ENCODE measurements around the gene GATA2.

GATA2 gene

DNA sequence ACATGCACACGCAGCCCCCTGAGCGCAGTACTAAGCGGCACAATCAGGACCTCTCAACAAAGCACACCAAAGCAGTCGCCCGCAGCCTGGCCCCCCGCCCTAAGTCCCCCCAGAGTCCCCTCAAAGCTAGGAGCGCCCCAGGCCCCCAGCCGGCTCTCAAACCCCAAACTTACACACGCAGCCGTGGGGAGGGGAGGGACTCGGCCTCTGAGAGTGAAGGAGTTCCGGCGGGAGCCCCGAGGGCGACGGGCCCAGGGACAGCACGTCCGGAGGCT lies 5.5 kb downstream of the GATA2 start:
- DNase-seq, result no peak

DNA sequence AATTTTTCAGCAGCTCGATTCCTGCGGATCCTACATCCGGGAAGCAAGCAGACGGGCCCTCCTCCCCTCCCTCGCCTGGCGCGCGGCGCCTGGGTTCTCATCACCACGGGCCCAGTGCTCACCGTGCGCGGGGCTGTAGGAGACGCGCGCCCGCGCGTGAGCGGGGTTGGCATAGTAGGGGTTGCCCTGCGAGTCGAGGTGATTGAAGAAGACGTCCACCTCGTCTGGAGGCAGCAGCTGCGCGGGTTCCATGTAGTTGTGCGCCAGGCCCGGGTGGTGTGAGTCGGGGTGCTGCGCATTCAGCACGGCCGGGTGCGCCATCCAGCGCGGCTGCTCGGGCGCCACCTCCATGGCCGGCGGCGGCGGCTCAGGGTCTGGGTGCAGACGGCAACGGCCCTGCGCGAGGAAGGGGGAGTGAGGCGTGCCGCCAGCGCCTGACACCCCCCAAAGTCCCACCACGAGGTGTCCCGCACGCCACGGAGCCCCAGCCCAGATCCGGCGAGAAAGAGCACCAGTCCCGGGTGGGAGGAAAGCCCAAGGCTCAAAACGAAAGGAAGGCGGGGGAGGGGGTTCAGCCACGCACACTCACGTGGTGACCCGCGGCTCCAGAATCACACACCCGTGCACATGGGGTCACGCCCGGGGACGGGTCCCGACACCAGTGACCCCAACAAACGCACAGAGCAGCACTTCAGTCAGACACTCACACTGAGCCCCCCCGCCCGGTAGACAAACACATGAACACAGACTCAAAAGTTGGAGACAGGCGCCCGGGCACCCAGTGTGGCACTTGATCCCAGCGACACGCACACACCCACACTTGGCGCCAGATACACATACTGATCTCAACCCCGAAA lies 6.1 kb downstream of the GATA2 start:
- peak; percentile 34 for DNase-seq

DNA sequence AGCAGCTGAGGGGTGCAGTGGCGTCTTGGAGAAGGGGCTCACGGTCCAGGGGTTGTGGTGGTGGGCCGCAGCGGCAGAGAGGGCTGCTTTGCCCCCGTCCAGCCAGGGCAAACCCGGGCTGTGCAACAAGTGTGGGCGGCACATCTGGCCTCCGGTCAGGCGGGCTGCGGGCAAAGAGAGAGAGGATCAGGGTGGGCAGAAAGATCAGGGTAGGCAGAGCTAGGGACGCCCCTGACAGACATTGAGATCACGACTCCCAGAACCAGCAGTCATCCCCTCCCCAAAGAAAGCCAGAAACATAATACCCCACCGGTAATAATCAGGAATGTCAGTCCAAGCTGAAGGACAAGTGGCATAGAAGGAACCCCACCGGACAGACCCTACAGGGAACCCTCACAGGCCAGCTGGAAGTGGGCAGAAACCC lies 6.8 kb downstream of the GATA2 start:
- DNase-seq, result no peak

DNA sequence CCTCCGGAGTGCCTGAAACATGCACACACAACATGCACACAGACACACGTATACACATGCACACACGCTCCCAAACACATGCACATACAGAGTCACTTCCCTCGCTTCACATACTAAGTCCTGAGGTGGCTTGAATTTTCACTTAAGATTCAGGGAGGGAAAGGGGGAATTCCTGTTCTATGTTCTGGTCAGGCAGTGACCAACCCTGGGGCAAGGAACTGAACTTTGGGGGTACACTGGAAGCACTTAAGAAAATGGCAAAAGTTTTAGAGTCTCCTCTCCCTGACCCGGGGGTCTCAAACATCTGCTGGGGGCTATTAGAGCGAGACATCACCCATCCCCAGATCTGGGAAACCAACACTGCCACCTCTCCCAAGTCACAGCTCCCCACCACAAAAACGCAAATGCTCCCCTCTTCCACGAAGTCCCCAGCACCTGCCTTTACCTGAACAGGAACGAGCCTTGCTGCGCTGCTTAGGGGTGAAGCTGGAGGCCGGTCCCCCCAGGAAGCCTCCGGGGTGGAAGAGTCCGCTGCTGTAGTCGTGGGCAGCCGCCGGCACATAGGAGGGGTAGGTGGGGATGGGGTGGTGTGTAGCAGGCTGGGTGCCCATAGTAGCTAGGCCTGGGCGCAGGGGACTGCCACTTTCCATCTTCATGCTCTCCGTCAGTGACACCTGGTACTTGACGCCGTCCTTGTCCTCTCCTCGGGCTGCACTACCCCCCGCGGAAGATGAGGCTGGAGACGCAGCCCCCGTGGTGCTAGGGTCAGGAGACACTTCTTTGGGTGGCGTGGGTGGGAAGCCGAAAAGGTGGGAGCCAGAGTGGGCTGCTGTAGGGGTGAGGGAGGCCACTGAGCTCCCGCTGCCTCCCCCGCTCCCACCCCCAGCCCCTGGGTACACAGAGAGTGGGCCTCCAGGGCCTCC lies 7.5 kb downstream of the GATA2 start:
- DNase-seq, result no peak

DNA sequence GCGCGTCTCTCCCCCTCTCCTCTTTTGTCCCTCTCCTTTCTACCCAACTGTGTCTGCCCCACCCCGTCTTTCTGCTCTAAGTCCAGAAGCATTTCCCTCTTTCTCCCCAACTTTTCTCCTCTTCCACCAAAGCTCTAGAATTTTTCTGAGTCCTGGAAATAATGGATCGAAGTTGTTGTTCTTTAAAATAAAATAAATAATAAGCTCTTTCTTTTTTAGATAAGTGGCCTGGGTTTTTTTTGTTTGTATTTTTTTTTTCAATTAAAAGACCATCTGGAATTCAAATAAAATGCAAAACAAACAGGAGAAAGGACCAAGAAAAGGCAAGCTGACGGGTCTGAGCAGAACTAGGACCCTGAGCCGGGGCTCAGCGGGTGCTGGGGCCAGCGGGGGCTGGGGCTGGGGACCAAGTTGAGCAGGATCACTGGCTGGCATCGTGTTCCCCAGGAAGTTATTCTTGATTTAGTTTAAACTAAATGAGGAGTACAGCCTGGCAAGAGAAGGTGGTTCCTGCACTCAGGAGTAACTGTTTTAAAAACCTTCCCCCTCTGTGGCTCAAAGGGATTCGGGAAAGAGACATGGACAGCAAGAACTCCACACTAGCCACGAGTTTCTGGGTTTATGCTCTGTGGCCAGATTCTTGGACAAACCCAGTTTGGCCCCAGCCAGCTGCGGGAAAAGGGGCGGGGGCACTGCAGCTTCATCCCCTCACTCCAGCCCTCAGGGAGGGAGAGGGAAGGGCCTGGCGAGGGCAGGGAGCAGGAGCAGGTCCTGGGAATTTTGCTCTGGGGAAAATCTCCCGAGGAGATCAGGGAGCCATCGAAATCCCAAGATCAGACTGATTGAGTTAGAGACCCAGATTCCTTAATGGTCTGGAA lies 8.4 kb downstream of the GATA2 start:
- no peak for DNase-seq

DNA sequence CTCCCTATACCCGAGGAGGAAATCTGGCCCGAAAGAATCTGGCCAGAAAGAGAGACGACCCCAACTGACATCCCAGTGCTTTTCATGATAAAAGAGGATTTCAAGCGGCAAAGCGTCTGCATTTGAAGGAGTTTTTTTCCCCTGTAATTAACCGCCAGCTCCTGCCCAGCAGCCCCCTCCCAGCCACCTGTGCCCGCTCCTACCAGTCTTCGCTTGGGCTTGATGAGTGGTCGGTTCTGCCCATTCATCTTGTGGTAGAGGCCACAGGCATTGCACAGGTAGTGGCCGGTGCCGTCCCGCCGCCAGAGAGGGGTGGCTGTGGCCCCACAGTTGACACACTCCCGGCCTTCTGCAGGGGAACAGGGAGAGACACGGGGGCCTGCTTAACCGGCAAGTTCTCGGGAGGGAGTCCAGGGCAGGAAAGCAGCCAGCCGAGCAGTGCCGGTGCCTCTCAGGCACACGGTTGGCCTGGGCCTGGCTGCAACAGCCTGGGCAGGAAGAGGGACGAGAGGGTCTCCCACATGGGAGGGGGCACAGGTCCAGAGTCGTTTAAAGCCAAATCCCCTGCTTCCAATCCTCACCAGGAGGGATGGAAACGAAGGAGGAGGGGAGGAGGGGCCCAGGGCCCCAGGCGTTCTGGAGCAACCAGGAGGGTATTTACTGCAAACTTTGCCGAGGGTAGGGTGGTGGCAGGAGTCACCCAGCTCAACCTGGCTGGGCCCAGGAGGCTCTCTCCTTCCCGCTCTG lies 9.2 kb downstream of the GATA2 start:
- DNase-seq, result no peak

DNA sequence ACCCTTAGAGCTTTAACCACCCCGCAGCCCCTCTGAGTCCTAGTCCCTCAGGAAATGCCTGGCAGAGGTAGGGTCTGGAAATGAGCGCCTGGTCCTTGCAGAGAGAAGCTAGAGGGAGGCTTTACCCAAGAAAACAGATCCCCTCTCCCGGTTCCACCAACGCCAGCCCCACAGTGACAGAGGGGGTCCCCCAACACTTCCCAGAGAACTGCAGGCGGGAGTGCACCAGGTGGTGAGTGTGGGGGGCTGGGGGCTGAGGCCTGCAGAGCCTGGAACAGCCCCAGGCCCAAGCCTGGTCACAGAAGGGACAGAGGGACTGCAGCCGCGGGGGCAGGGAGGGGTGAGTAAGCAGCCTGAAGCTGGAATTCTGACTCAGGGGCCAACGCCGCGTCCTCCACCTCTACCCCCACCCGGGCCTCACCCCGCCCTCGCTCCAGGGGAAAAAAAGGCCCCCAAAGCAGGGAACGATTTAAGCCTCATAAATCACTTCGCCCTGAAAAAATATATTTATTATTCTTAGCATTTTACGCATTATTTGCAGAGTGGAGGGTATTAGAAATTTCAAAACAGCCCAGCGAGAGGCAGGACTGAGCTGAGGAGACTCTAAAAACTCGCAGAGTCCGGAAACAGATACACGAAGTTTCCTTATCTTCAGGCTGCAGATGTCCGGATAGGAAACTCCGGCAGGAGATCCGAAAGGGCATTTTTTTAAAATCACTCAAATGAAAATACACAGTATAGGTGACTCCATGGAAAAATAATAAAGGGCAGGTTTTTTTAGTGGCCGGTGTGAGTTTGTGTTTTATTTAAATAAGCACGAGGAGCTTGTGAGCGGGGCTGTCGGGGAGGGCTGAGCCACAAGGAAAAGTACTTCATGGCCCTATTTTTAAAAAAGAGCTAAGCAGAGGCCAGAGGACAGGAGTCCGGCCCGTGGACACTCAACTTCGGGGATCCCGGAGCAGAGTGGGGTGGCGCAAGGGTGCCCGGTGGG lies 10.0 kb downstream of the GATA2 start:
- DNase-seq, result peak; percentile 83

DNA sequence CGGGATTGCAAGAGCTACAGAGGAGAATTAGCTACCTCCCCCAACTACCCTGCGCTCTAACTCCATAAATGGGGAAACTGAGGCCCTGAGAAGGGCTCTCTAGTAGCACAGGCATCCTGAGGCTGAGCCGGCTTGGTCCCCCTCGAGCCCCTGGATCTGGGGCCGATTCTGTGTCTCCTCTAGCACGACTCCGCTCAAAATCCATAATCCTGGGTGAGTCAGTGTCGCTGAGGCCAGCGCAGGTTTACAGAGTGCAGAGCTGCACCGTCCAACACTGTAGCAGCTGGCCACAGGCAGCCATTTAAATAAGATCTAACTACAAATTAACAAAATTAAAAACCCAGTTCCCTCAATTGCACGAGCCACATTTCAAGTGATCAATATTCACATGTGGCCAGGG lies 10.8 kb downstream of the GATA2 start:
- no peak for DNase-seq

DNA sequence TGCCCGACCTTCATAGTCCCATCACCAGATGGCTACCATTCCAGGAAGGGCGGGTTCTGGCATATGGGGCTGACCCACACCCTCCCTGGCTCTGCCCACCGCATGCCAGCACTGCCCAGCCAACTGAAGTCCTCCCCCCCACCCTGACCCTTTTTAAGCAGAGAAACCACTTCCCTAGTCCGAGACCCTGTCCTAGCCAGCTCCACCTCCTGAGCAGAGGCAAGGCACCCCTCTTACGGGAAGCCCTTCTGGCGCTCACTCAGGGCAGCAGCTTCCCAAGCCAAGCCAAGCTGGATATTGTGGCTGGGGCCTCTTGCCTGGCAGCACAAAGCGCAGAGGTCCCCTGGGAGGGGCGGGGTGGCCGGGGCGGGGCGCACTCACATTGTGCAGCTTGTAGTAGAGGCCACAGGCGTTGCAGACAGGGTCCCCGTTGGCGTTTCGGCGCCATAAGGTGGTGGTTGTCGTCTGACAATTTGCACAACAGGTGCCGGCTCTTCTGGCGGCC lies 11.5 kb downstream of the GATA2 start:
- DNase-seq, result no peak

DNA sequence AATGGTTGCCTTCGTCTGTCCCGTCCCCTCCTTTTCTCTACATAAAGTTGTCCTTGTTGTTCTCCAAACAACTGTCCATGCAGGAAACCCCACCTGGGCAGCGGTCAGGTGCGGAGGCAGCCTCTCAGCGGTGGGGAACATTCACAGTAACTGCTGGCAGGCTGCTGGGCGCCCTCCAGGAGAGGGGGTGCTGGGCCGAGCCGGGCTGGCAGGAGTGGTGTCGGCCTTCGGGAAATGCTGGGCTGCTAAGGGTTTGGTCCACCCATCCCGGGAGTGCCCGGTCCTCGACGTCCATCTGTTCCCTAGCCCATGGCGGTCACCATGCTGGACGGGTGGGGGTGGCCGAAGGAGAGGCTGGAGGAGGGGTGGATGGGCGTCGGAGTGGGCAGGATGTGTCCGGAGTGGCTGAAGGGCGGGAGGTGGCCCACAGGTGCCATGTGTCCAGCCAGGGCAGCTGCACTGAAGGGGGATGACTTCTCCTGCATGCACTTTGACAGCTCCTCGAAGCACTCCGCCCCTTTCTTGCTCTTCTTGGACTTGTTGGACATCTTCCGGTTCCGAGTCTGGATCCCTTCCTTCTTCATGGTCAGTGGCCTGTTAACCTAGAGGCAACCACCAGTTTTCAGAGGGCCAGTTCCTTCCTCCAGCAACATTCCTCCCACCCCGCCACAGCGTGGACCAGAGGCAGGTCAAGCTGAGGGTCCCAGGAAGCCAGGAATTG lies 12.1 kb downstream of the GATA2 start:
- no peak for DNase-seq

DNA sequence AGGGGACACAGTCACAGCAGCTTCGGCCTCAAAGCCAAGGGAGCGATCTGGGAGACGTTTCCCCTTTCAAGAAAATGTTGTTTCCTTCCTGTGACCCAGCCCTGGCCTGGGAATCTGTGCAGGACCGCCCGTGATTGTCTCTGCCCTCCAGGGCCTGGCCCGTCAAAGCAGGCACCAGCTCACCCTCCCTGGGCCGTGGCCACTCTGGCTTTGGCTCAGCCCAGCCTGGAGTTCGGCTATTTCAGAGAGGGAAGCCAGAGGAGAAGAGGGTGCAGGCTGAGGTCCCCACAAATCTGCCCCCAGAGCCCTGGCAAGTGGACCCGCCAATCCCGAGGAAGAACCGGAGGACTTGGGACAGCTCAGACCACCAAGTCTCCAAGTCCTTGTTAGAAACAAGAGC lies 12.7 kb downstream of the GATA2 start:
- no peak for DNase-seq

DNA sequence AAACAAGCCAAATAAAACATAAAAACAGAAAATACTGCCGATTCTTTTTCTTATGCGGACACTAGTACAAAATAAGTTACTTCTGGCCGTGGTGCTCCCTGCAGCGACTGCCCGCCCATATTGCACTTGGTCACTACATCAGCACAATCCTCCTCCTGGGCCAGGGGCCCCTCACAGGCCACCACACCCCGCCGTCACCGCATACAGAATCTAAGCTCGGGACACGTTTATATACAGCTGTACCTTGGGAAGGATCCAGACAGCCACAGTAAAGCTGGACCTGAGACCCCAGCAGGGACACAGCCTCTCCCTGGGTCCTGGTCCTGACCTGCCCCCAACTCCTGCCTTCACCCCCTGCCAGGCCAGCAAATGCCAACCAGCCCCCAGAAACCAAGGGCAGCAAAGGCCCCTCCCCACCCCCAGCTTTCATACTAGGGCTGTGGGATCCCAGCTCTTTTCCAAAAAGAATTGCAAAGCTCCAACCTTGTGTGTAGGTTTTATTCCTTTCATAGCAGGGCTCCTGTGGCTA lies 13.4 kb downstream of the GATA2 start:
- no peak for DNase-seq

DNA sequence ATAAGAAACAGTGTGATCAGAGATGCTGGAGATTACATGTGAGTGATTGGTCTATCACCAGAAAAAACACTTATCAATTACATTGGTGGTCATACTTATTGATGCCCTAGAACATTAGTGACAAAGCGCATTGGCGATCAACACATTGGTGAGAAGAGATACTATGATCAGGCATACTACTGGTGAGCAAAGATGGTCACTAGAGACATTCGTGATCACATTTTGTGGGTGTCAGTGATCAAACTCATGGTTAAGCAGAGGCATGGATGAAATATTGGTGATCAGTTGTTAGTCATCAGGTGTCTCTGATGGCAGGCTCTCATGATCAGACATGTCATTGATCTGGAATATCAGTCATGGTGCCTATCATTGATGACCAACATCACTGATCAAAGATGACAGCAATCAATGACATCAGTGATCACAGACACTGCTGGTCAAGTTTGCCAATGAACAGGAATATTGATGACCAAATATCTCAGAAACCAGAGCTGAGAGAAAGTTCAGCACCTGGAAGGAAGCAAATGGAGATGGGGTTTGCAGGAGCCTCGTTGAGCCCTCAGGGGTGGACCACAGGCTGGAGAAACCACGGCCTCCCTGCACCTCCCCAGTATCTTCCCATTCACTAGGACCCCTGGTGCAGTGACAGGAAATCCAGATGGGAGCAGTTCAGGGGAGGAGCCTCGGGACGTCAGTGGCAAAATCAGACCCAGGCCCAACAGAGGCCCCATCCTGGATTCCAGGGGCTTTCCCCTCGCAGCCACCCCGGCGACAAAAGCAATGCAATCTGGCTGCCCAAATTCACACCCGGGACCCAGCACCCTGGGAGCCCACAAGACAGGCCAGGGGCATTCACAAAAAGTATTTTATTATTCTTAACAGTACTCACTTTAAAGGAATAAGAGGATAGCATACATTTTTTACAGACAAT lies 14.2 kb downstream of the GATA2 start:
- no peak for DNase-seq

DNA sequence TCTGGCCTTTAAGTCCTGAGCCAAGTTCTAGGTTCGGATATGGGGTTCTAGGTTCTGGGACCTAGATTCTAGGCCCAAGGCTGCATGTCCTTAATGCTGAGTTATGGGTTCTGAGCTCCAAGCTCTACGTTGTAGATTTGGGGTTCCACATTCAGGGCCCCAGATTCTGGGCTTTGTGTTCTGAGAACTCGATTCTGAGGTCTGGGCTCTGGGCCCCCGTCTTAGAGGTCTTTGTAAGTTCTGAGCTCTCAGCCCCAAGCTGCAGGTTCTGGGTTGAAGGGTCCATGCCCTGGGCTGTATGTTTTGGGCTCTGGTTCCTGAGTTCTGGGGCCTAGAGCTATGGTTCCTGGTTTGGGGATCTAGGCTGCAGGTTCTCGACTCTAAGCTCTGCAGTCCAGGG lies 16.3 kb downstream of the GATA2 start:
- no peak for DNase-seq

DNA sequence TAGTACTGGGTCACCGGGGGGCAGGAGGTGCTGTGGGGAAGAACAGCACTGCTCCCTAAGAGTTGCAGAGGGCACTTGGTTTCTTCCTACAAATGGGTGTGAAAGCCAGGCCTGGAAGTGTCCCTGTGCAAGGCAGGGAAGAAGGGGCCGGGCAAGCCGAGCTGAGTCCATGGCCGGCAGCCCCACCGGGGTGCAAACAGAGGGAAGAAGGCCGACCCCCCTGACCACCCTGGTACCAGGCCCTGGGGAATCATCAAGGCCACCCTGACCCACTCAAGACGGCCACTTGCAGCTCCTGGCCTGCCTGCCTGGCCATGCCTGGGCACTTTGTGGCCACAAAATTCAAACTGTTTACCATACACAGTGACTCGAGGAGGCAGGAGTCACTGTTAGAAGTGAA lies 17.6 kb downstream of the GATA2 start:
- DNase-seq, result no peak

DNA sequence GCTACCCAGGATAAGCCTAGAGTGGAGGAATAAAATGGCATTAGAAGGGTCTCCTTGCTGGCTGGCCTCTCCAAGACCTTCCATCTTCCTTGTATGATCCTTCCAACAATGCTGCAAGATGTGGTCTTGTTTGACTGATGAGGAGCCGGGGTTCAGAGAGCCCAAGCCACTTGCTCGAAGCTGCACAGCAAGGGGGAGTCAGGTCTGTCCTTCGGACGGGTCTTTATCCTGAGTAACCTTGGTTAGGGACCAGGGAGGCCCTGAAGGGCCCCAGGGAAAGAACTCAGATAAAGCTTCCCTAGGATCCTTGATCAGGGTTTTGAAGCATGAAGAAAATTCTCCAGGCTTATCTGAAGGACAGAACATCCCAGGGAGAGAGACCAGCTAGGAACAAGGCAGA lies 19.3 kb downstream of the GATA2 start:
- DNase-seq, result no peak

DNA sequence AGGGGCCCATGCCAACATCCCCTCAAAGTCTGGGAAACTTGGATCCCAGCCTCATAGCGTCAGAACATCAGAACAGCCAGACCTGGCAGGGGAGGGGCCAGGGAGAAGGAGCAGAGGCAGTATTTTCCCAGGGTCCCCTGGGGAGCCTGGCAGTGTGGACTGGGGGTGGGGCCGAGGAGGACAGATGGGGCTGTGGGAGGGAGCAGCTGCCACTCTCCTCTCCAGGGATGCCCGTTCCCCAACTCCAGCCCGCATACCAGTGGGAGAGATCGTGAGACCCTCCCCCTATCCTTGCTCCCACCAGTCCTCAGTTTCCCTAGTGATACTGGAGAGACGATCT lies 19.9 kb downstream of the GATA2 start:
- no peak for DNase-seq

DNA sequence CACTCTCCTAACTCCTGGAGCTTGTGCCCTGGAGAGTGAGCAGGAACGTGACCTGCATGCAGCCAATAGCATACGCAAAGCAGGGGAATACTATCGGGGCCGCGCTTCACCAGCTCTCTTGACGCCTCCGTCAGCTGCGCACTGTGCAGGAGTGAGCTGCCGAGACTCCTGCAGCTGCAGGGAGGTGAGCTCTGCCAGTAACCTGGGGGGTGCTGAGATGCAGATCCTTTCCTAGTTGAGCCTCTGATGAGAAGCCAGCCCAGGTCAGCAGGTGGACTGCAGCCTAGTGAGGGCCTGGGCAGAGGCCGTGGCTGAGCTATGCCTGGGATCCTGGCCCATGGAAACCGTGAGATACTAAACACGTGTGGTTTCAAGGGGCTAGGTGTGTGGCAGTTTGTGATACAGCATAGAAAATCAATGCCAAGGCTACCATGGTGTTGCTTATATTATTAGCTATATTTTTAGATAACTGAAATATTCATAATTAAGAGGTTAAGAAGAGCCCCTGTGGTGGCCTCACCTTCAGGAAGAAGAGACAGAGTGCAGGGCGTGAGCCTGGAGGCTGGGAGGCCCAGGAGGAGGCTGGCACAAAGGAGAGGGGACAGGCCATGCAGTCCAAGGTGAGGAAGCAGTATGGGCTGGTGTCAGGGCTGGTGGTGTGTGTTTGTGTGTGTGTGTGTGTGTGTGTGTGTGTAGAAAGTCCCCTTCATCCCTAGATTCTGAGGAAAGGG lies 20.4 kb downstream of the GATA2 start:
- DNase-seq, result no peak
